RWPE2 (cell line): ENCODE data around the gene CCDC57.
"Not testable (repeated sequence)": the region's sequence is repeated elsewhere in the genome, so short reads cannot be mapped to it uniquely, and the experiment has no call there.

Experiments used
- ATAC-seq: fragments of 200-7000 bp; cut with Tn5 transposase; 3 replicates; pipeline ENCODE4 v1.9.1; 2021; ENCODE audit warnings: low read depth
- DNase-seq: peaks from one replicate; pipeline ENCODE4 v3.0.0-alpha.2; 2020; ENCODE audit warnings: low spot score
- H3K27ac ChIP-seq: fragments of 450-650 bp; 2 replicates; pipeline ENCODE4 v1.5.1; 2017; ENCODE audit warnings: mild to moderate bottlenecking; ENCODE audit not compliant: poor library complexity, severe bottlenecking
- H3K27me3 ChIP-seq: fragments of 250-450 bp; sonication (Bioruptor Pico); 2 replicates; pipeline ENCODE4 v1.5.1; 2021; ENCODE audit warnings: mild to moderate bottlenecking, moderate library complexity; ENCODE audit not compliant: insufficient read depth, poor library complexity, severe bottlenecking
- H3K36me3 ChIP-seq: fragments of 250-450 bp; sonication (Bioruptor Pico); 2 replicates; pipeline ENCODE4 v1.5.1; 2020; ENCODE audit warnings: low read depth, mild to moderate bottlenecking, moderate library complexity
- H3K4me1 ChIP-seq: fragments of 250-450 bp; sonication (Bioruptor Pico); 2 replicates; pipeline ENCODE4 v1.5.1; 2021; ENCODE audit warnings: mild to moderate bottlenecking, moderate library complexity; ENCODE audit not compliant: insufficient read depth, poor library complexity, severe bottlenecking
- H3K4me3 ChIP-seq: fragments of 250-450 bp; sonication (Bioruptor Pico); 2 replicates; pipeline ENCODE4 v1.5.1; 2021; ENCODE audit warnings: mild to moderate bottlenecking, moderate library complexity; ENCODE audit not compliant: severe bottlenecking
- H3K9me3 ChIP-seq: fragments of 250-450 bp; sonication (Bioruptor Pico); 2 replicates; pipeline ENCODE4 v1.5.1; 2021; ENCODE audit warnings: mild to moderate bottlenecking, moderate library complexity; ENCODE audit not compliant: severe bottlenecking
- TF ChIP-seq, protein P1 (sequence below): fragments of 450-650 bp; IDR thresholded peaks from one replicate; pipeline ENCODE4 v1.5.1; 2017; ENCODE audit warnings: mild to moderate bottlenecking, moderate library complexity; ENCODE audit not compliant: poor library complexity, severe bottlenecking

CCDC57 gene

GRCh38 chr17:82257473-82257872 lies 44.8 kb upstream of the CCDC57 start:
- TF ChIP-seq, protein P1, sequence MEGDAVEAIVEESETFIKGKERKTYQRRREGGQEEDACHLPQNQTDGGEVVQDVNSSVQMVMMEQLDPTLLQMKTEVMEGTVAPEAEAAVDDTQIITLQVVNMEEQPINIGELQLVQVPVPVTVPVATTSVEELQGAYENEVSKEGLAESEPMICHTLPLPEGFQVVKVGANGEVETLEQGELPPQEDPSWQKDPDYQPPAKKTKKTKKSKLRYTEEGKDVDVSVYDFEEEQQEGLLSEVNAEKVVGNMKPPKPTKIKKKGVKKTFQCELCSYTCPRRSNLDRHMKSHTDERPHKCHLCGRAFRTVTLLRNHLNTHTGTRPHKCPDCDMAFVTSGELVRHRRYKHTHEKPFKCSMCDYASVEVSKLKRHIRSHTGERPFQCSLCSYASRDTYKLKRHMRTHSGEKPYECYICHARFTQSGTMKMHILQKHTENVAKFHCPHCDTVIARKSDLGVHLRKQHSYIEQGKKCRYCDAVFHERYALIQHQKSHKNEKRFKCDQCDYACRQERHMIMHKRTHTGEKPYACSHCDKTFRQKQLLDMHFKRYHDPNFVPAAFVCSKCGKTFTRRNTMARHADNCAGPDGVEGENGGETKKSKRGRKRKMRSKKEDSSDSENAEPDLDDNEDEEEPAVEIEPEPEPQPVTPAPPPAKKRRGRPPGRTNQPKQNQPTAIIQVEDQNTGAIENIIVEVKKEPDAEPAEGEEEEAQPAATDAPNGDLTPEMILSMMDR: no peak
- Histone ChIP-seq H3K4me3 (no peak overlapping the region), H3K9me3 (no peaks in the 10 kb centered on the region), H3K27ac (no peak overlapping the region), H3K4me1 (no peaks in the 10 kb centered on the region), H3K27me3 (no peaks in the 10 kb centered on the region), H3K36me3 (peaks cover 78% of the 10 kb centered on the region)
- DNase-seq: no peak
- ATAC-seq: peak; percentile 67

- DNase-seq (no peak), ATAC-seq (no peak)
- Histone ChIP-seq H3K4me3 (no peak overlapping the region), H3K27ac (no peak overlapping the region), H3K9me3 (no peaks in the 10 kb centered on the region), H3K4me1 (no peaks in the 10 kb centered on the region), H3K27me3 (no peaks in the 10 kb centered on the region), H3K36me3 (peaks cover 78% of the 10 kb centered on the region)
- TF ChIP-seq, protein P1: no peak
Observed at GRCh38 chr17:82256242-82256885, 43.7 kb upstream of the CCDC57 start.

DNA sequence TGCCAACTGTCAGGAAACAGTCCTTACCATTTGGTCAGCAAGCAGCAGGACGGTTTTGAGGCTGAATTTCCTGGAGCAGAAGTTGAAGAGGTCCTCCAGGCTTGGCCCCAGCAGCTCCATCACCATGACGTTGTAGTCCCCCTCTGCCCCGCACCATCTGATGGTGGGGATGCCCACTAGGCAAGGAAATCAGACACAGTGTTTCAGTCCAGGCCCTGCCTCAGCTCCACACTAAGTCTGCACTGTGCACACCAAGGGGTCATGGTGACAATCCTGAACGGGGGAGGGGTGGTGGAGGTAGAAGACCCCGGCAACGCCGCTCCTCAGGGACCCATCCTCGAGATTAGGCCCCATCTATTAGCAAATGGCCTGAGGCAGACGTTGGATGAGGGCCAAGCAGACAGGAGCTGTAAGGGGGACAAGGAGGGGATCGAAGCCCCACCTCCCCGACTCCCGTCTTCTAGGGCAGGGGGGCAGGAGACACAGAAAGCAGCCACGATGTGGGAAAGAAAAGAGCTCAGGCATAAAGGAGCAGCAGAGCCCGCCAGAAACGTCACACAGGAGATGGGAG lies 42.8 kb upstream of the CCDC57 start:
- TF ChIP-seq, protein P1: no peak
- H3K36me3 ChIP-seq: peaks cover 78% of the 10 kb centered on the region
- no peak overlapping the region for H3K27ac ChIP-seq

GRCh38 chr17:82254746-82255145 lies 42.1 kb upstream of the CCDC57 start:
- H3K27me3 ChIP-seq, H3K9me3 ChIP-seq, H3K4me3 ChIP-seq, DNase-seq, H3K4me1 ChIP-seq, H3K27ac ChIP-seq, ATAC-seq: not testable (repeated sequence)
- peaks cover 85% of the 10 kb centered on the region for H3K36me3 ChIP-seq

More for the DNA sequence above, 42.8 kb upstream of the CCDC57 start:
- Histone ChIP-seq H3K4me3 (no peak overlapping the region), H3K9me3 (no peaks in the 10 kb centered on the region), H3K27me3 (no peaks in the 10 kb centered on the region), H3K4me1 (no peaks in the 10 kb centered on the region)
- no peak for DNase-seq
- ATAC-seq: no peak

GRCh38 chr17:82254096-82254495 lies 41.5 kb upstream of the CCDC57 start:
- H3K4me1 ChIP-seq, H3K4me3 ChIP-seq, ATAC-seq, DNase-seq, H3K9me3 ChIP-seq, H3K27ac ChIP-seq, H3K27me3 ChIP-seq: not testable (repeated sequence)
- H3K36me3 ChIP-seq: peaks cover 85% of the 10 kb centered on the region

- no peak for DNase-seq
- Histone ChIP-seq H3K4me3 (no peak overlapping the region), H3K36me3 (peaks cover 85% of the 10 kb centered on the region), H3K27ac (no peak overlapping the region), H3K4me1 (peaks cover 2% of the 10 kb centered on the region), H3K9me3 (no peaks in the 10 kb centered on the region), H3K27me3 (no peaks in the 10 kb centered on the region)
- TF ChIP-seq, protein P1: no peak
- ATAC-seq: no peak
Observed at GRCh38 chr17:82253179-82253544, 40.5 kb upstream of the CCDC57 start.
